PC-3 (cell line): Measurements from ENCODE around the gene COL3A1. TPM values are rescaled to one million over a fixed set of nuclear protein-coding genes. Genes with fewer than 3 reads are reported as not detected.

Experiments
- ATAC-seq: fragments of 200-7000 bp; cut with Tn5 transposase; 2 replicates; pipeline ENCODE4 v1.9.1; 2020; ENCODE audit warnings: mild to moderate bottlenecking, moderate library complexity
- BruUV-seq: library from RNA; stranded (reverse); fragments of 400-500 nt; replicated peaks from 2 replicates; lab custom pipeline; 2021; lab: Mats Ljungman, UMichigan
- CTCF ChIA-PET: fragments of 300-600 bp; sonication (Branson Sonifier 250); formaldehyde crosslinking; loops from one replicate; lab custom pipeline; 2022; ENCODE audit warnings: antibody characterized with exemption; lab: Charles Lee
- POLR2A ChIA-PET: fragments of 300-600 bp; sonication (Branson Sonifier 250); formaldehyde crosslinking; loops from one replicate; lab custom pipeline; 2022; ENCODE audit warnings: antibody characterized with exemption; ENCODE audit not compliant: unreplicated experiment; lab: Charles Lee
- DNase-seq: peaks from one replicate; pipeline ENCODE4 v3.0.0-alpha.2; 2015
- H2AFZ ChIP-seq: fragments of 300-600 bp; sonication (generic); 2 replicates; pipeline ENCODE4 v1.6.0; 2016; ENCODE audit warnings: antibody characterized with exemption, low read length
- H3F3A ChIP-seq: fragments of 300-600 bp; sonication (generic); one replicate; pipeline ENCODE4 v1.6.0; 2017; ENCODE audit warnings: antibody characterized with exemption, low read length, control low read depth, mild to moderate bottlenecking; ENCODE audit not compliant: unreplicated experiment
- H3K27ac ChIP-seq: fragments of 300-600 bp; sonication (generic); 2 replicates; pipeline ENCODE4 v1.5.1; 2016; ENCODE audit warnings: mild to moderate bottlenecking, low read length
- H3K27me3 ChIP-seq: fragments of 300-600 bp; sonication (generic); 2 replicates; pipeline ENCODE4 v1.6.1; 2016; ENCODE audit warnings: low read length, mixed read lengths
- H3K36me3 ChIP-seq: fragments of 300-600 bp; sonication (generic); 2 replicates; pipeline ENCODE4 v1.6.1; 2016; ENCODE audit warnings: low read depth, mixed run types, low read length, mixed read lengths
- H3K4me1 ChIP-seq: fragments of 300-600 bp; sonication (generic); 2 replicates; pipeline ENCODE4 v1.5.1; 2016; ENCODE audit warnings: low read length; ENCODE audit not compliant: insufficient read depth
- H3K4me2 ChIP-seq: fragments of 300-600 bp; sonication (generic); 2 replicates; pipeline ENCODE4 v1.6.0; 2016; ENCODE audit warnings: low read length
- H3K4me3 ChIP-seq: fragments of 300-600 bp; sonication (generic); 2 replicates; pipeline ENCODE4 v1.5.1; 2016; ENCODE audit warnings: mild to moderate bottlenecking, low read length, mixed read lengths
- H3K79me2 ChIP-seq: fragments of 300-600 bp; sonication (generic); 2 replicates; pipeline ENCODE4 v1.6.1; 2017; ENCODE audit warnings: low read length, mixed read lengths
- H3K9ac ChIP-seq: fragments of 300-600 bp; sonication (generic); 2 replicates; pipeline ENCODE4 v1.6.0; 2016; ENCODE audit warnings: mild to moderate bottlenecking, low read length
- H3K9me2 ChIP-seq: fragments of 300-600 bp; sonication (generic); replicated peaks from 2 replicates; pipeline ENCODE4 v1.6.1; 2016; ENCODE audit warnings: mixed run types, low read length, mixed read lengths
- H3K9me3 ChIP-seq: fragments of 300-600 bp; sonication (generic); 2 replicates; pipeline ENCODE4 v1.6.1; 2016; ENCODE audit warnings: low read length, mixed read lengths
- H4K20me1 ChIP-seq: fragments of 300-600 bp; sonication (generic); 2 replicates; pipeline ENCODE4 v1.6.1; 2016; ENCODE audit warnings: low read length, mixed read lengths
- CTCF ChIP-seq: fragments of 300-600 bp; sonication (generic); conservative IDR thresholded peaks from 2 replicates; pipeline ENCODE4 v1.5.1; 2017; ENCODE audit warnings: antibody characterized with exemption, low read depth, mild to moderate bottlenecking, low read length
- EZH2 ChIP-seq: fragments of 300-600 bp; sonication (generic); IDR thresholded peaks from one replicate; pipeline ENCODE4 v1.6.1; 2017; ENCODE audit warnings: antibody characterized with exemption, mild to moderate bottlenecking, low read length; ENCODE audit not compliant: unreplicated experiment
- EZH2phosphoT487 ChIP-seq: fragments of 300-600 bp; sonication (generic); IDR thresholded peaks from 2 replicates; pipeline ENCODE4 v1.6.1; 2018; ENCODE audit warnings: mild to moderate bottlenecking, antibody characterized with exemption, low read length, borderline replicate concordance
- intact Hi-C: fragments of 100-400 bp; cut with micrococcal nuclease; formaldehyde crosslinking; loops from 2 replicates; pipeline ENCODE4 v1.9.0; 2023
- total RNA-seq: library from RNA; depleted of rRNA; stranded (reverse); fragments of >200 nt; gene quantifications from 2 replicates; pipeline ENCODE4 v1.2.3, GENCODE V29; 2014

Gene COL3A1
- total RNA-seq, 1 experiment from 2014 or later, result 0.36 TPM

GRCh38 chr2:188966728-188967440, 7.3 kb upstream of the COL3A1 start:
- H3K9me2 ChIP-seq, result no peaks in the 10 kb centered on the region
- no peaks in the 10 kb centered on the region for H4K20me1 ChIP-seq
- BruUV-seq, result no TSS peak
- no peak overlapping the region for H3K9ac ChIP-seq
- H3K79me2 ChIP-seq, result no peaks in the 10 kb centered on the region
- H3K27me3 ChIP-seq, result no peaks in the 10 kb centered on the region
- no peak overlapping the region for H3K4me3 ChIP-seq
- intact Hi-C loops, result no loop called here
- no peak overlapping the region for H3K4me2 ChIP-seq
- DNase-seq (no peak), ATAC-seq (no peak)
- H3K9me3 ChIP-seq, result no peaks in the 10 kb centered on the region
- ChIA-PET CTCF (interaction anchor here (1.1 kb wide), 1 partner anchor 10 kb away, joined by 5 read pairs; no protein-coding TSS in a partner anchor), POLR2A (no interaction called here)
- no peaks in the 10 kb centered on the region for H3K4me1 ChIP-seq
- no peaks in the 10 kb centered on the region for H3F3A ChIP-seq
- TF ChIP-seq EZH2 (no peak), CTCF (no peak), EZH2phosphoT487 (no peak)
- H2AFZ ChIP-seq, result no peak overlapping the region
- no peak overlapping the region for H3K27ac ChIP-seq
- H3K36me3 ChIP-seq, result no peaks in the 10 kb centered on the region

- Histone ChIP-seq H3K9me2 (no peaks in the 10 kb centered on the region), H3K79me2 (no peaks in the 10 kb centered on the region), H3K9me3 (no peaks in the 10 kb centered on the region), H3K4me3 (no peak overlapping the region), H3K9ac (no peak overlapping the region), H3K4me1 (no peaks in the 10 kb centered on the region), H3K36me3 (no peaks in the 10 kb centered on the region), H4K20me1 (no peaks in the 10 kb centered on the region), H3K27me3 (no peaks in the 10 kb centered on the region), H3F3A (no peaks in the 10 kb centered on the region), H3K27ac (no peak overlapping the region), H2AFZ (no peak overlapping the region), H3K4me2 (no peak overlapping the region)
- TF ChIP-seq CTCF (no peak), EZH2phosphoT487 (no peak), EZH2 (no peak)
- intact Hi-C loops, result no loop called here
- POLR2A ChIA-PET, result no interaction called here
- CTCF ChIA-PET, result no interaction called here
- ATAC-seq (peak; percentile 48; the same call in 1 of the 2 replicates), DNase-seq (peak; percentile 23)
- BruUV-seq, result no TSS peak
These were observed 4.9 kb upstream of the COL3A1 start for GRCh38 chr2:188969236-188969635.

GRCh38 chr2:188969651-188970050, 4.5 kb upstream of the COL3A1 start:
- no peaks in the 10 kb centered on the region for H3K79me2 ChIP-seq
- no TSS peak for BruUV-seq
- H3K9me2 ChIP-seq, result no peaks in the 10 kb centered on the region
- no peaks in the 10 kb centered on the region for H3F3A ChIP-seq
- no peaks in the 10 kb centered on the region for H3K9me3 ChIP-seq
- H2AFZ ChIP-seq, result no peak overlapping the region
- DNase-seq (no peak), ATAC-seq (no peak)
- H4K20me1 ChIP-seq, result no peaks in the 10 kb centered on the region
- ChIA-PET POLR2A (no interaction called here), CTCF (no interaction called here)
- no peak overlapping the region for H3K27ac ChIP-seq
- no peaks in the 10 kb centered on the region for H3K4me1 ChIP-seq
- no peak overlapping the region for H3K4me3 ChIP-seq
- H3K9ac ChIP-seq, result no peak overlapping the region
- H3K4me2 ChIP-seq, result no peak overlapping the region
- H3K36me3 ChIP-seq, result no peaks in the 10 kb centered on the region
- intact Hi-C loops, result no loop called here
- TF ChIP-seq EZH2, result no peak
- no peak for TF ChIP-seq EZH2phosphoT487
- no peak for TF ChIP-seq CTCF
- no peaks in the 10 kb centered on the region for H3K27me3 ChIP-seq
